GM18505 (cell line): ENCODE measurements around the gene RNF19B.
A peak's percentile ranks its signal among the peaks of the same experiment; 100 is the strongest.
"Not testable (repeated sequence)": the region's sequence is repeated elsewhere in the genome, so short reads cannot be mapped to it uniquely, and the experiment has no call there.

ENCODE experiments used
- ATAC-seq: cut with Tn5 transposase; IDR thresholded peaks from one replicate; pipeline ENCODE4 v1.9.1; 2021; ENCODE audit not compliant: unreplicated experiment
- POLR2A ChIP-seq: IDR thresholded peaks from 4 replicates; pipeline ENCODE4 v1.6.1; 2011; ENCODE audit warnings: borderline replicate concordance; ENCODE audit not compliant: insufficient read depth, insufficient read length; ENCODE audit errors: extremely low read depth

RNF19B gene

GRCh38 chr1:33002006-33002405, 37.4 kb upstream of the RNF19B start:
- no peak for TF ChIP-seq POLR2A
- no peak for ATAC-seq

DNA sequence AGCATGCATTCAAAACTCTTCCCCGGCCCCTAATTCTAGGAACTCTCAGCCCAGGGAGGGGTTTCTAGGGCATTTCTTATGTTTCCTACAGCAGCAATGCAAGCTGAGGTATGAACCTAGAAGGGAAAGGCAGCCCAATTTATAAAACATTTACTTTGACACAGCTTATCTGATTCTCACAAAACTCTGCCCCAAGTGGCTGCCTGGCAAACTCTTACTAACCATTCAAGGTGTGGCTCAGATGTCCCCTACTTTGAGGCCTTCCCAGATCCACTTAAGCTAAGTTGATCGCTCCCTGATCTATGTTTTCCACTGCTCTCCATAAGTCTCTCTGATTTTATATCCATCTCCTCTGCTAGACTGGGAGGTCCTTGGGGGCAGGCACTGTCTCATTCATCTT, 36.7 kb upstream of the RNF19B start:
- ATAC-seq, result no peak
- no peak for TF ChIP-seq POLR2A

GRCh38 chr1:33000427-33001026, 35.9 kb upstream of the RNF19B start:
- TF ChIP-seq POLR2A, result no peak

GRCh38 chr1:32998997-32999396, 34.4 kb upstream of the RNF19B start:
- ATAC-seq, result no peak

More at GRCh38 chr1:33000427-33001026, 35.9 kb upstream of the RNF19B start:
- ATAC-seq, result no peak

GRCh38 chr1:32998064-32998463, 33.5 kb upstream of the RNF19B start:
- no peak for ATAC-seq
- no peak for TF ChIP-seq POLR2A

More at GRCh38 chr1:32998997-32999396, 34.4 kb upstream of the RNF19B start:
- TF ChIP-seq POLR2A, result no peak

DNA sequence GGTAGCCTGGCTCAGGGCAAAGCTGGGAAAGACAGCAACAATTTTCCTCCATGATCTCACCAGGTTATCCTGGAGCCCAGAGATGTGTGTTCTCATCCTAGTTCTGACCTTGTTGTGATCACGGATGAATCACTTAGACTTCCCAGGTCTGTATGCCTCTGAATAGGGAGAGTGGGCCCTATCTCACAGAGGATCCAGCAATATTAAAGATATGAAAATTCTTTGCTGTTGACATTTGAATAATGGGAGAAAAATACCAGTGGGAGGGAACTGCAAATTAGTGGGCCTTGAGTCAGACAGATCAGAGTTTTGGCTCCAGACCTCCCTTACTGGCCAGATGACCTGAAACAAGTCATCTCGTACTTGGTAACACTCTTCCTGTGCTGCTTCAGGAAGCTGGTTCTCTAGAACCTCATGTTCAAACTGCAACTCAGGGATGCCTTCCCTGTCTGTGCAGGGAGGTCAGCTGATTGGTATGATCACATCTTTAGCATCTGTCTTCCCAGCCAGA, 32.8 kb upstream of the RNF19B start:
- TF ChIP-seq POLR2A, result no peak
- ATAC-seq, result no peak

- not testable (repeated sequence) for ATAC-seq
Measured at GRCh38 chr1:32993324-32993636, 28.7 kb upstream of the RNF19B start.

DNA sequence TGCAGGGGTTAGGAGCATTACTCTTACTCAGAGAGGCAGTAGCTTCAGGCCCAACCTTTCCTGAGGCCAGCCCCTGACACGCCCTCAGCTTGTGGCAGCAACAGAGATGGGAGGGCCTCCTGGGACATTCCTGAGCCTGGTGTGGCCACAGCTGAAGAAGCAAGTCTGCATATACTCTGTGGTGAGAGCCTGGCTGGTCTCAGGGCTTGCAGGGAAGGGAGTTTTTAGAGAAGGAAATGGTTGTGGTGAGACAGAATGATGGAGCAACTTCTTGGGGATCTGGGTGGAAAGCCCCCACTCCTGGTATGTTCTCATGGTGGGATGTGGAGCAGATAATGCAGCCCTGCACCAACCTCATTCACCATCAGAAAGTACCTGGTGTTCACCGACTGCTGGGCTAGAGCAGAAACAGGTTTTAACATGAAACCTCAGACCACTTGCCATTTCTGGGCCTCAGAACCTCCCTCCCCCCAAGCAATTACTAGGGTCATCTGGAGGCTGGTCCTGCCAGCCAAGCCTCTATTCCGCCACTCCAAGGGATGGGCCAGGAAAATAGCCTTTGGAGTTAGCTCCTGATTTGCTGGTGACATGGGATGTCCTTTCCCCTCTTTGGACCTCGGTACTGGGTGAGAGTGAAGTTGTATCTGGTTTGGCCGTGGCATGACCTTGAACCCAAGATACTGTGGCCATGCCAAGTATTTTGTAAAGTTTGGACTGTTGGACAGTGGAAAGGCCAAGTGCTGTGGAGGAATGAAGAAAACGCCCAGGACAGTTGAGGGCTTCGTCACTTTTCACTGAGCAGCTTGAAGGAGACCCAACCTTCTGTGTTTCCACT, 28.1 kb upstream of the RNF19B start:
- peak; percentile 64 for ATAC-seq
- no peak for TF ChIP-seq POLR2A

DNA sequence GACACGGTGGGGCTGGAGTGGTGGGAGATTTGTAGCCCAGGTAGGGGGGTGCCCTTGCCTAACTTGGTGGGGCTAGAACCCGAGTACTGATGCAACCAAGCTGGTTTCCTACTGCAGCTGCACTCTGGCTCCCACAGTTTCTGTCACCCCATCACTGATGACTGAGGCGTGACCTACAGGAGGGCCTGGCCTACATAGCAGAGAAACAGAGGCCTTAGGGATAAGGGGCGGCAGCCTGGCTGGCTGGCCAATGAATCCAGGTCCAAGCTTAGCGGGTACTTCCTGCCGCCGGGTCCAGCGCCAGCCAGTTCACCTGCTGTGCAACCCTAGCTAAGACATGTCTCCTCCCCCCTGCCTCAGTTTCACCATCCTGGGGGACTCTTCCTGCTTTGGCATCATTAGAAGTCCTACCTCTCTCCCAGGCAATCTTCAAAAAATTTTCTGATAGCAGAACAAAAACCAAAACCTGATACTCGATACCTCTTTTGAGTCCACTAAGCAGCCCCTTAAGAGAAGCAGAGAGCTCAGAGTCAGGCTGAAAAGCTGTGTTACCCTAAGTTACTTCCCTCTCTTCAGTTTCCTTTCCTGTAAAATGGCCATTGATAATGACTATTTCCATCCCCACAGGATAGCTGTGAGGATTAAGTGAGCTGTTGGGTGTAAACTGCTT, 27.3 kb upstream of the RNF19B start:
- peak; percentile 36 for TF ChIP-seq POLR2A

GRCh38 chr1:32991386-32991785, 26.8 kb upstream of the RNF19B start:
- ATAC-seq, result no peak
- no peak for TF ChIP-seq POLR2A

More for the DNA sequence above, 27.3 kb upstream of the RNF19B start:
- peak; percentile 19 for ATAC-seq

GRCh38 chr1:32990887-32991286, 26.3 kb upstream of the RNF19B start:
- no peak for ATAC-seq
- TF ChIP-seq POLR2A, result no peak

- no peak for TF ChIP-seq POLR2A
- ATAC-seq, result no peak
Measured at GRCh38 chr1:32989160-32990050, 24.8 kb upstream of the RNF19B start.

- no peak for ATAC-seq
- no peak for TF ChIP-seq POLR2A
Measured at GRCh38 chr1:32988665-32989064, 24.1 kb upstream of the RNF19B start.
